ENCODE results near the gene HSPB6. TPM values are rescaled to one million over a fixed set of nuclear protein-coding genes. Genes with fewer than 3 reads are reported as not detected.
A peak's percentile ranks its signal among the peaks of the same experiment; 100 is the strongest.
"Not testable (repeated sequence)": the region's sequence is repeated elsewhere in the genome, so short reads cannot be mapped to it uniquely, and the experiment has no call there.

HSPB6 gene
- total RNA-seq, 1 donor from 2014 or later: 3.2 TPM

DNA sequence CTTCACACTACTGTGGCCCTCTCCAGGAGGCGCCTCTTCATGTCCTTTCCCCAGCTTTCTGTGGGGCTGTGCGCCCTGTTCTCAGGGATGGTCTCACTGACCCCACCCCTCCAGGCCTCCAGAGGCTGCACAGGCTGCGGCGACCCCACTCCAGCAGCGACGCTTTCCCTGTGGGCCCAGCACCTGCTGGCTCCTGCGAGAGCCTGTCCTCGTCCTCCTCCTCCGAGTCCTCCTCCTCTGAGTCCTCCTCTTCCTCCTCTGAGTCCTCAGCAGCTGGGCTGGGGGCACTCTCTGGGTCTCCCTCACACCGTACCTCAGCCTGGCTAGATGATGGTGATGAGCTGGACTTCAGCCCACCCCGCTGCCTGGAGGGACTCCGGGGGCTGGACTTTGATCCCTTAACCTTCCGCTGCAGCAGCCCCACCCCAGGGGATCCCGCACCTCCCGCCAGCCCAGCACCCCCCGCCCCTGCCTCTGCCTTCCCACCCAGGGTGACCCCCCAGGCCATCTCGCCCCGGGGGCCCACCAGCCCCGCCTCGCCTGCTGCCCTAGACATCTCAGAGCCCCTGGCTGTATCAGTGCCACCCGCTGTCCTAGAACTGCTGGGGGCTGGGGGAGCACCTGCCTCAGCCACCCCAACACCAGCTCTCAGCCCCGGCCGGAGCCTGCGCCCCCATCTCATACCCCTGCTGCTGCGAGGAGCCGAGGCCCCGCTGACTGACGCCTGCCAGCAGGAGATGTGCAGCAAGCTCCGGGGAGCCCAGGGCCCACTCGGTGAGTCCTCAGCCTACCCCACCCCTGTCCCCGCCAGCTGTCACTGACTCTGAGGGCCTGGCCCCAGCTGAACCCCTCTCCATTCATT is 29.7 kb upstream of the HSPB6 start:
- DNase-seq (ENCODE audit: extremely low read depth, low read depth, low spot score): no peak

DNA sequence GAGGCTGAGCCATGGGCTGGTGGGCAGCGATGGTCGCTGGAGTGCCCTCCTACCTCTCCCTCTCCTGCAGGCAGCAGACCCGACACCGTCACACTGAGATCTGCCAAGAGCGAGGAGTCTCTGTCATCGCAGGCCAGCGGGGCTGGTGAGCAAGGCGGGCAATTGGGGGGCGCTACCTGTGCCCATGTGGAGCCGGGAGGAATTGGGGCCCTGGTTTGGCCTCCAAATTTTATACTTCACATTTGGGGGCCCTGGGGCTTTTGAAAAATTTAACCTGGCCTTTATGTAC is 28.5 kb upstream of the HSPB6 start:
- no peak for DNase-seq (ENCODE audit: extremely low read depth, low read depth, low spot score)

DNA sequence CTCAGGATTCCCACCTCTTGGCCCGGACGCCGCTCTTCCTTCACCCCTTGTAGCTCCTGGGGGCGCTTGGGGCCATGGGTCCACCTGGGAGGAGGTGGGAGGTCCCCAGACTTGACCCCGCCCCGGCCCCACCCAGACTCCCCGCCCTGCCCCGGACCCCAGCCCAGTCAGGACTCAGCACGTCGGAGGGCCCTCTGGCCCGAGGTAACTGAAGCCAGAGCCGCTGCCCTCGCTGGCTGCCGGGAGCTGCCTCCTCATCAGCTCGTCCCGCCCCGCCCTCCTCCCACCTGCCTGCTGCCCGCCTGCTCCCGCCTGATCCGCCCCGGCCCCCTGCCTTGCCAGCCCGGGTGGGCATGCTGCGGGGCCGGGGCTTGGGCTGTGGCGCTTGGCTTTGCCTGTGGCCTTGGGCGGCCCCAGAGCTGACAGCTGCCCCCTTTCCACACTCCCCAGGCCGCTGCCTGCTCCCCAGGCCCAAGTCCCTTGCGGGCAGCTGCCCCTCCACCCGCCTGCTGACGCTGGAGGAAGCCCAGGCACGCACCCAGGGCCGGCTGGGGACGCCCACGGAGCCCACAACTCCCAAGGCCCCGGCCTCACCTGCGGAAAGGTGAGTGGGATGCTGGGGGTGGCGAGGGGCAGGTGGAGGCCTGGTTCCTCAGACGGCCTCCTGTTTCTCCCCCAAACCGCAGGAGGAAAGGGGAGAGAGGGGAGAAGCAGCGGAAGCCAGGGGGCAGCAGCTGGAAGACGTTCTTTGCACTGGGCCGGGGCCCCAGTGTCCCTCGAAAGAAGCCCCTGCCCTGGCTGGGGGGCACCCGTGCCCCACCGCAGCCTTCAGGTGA is 27.9 kb upstream of the HSPB6 start:
- DNase-seq (ENCODE audit: extremely low read depth, low read depth, low spot score): no peak

DNA sequence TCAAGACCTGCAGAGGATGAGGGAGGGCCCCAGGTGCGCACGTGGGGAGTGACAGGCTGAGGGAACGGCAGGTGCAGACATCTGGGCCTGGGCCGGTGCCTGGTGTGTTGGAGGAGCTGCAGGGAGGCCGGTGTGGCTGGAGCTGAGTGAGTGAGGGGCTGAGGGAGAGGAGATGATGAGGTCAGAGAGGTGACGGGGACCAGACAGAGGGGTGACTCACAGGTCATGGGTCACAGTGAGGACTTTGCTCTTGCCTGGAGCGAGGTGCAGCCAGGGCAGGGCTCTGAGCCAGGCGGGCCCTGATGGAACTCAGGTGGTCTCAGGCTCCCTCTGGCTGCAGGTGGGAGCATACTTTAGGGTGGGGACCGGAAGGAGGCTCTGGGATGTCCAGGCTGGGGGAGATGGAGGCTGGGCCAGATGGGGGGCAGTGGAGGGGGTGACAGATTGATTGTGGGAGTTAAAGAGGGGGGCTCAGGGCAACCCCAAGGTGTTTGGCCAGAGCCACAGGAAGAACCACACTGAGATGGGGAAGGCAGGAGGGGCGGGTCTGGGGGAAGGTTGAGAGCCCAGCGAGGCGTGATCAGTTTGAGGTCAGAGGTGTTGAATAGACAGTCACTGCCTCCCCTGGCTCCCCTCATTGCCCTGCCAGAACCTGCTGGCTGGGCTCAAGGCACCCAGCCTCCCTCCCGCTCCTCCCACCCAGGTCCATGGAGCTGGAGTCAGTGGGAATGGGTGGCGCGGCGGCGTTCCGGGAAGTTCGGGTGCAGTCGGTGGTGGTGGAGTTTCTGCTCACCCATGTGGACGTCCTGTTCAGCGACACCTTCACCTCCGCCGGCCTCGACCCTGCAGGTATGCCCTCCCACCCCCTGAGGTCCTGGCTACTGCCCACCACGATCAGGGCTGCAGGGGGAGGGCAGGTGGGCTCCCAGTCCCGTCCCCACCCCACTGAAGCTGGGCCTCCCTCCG is 26.9 kb upstream of the HSPB6 start:
- no peak for DNase-seq (ENCODE audit: extremely low read depth, low read depth, low spot score)

DNA sequence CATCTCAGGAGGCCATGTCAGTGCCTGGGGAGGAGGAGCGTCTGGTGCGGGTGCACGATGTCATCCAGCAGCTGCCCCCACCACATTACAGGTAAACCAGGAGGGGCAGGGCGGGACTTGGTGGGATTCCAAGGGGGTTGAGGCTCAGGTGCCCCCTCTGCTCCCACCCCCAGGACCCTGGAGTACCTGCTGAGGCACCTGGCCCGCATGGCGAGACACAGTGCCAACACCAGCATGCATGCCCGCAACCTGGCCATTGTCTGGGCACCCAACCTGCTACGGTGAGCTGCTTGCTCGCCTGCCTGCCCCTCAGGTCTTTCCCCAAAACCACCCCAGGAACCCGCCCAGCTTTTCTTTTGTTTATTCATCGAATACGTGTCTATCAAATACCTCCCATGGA is 25.8 kb upstream of the HSPB6 start:
- DNase-seq (ENCODE audit: extremely low read depth, low read depth, low spot score): no peak

DNA sequence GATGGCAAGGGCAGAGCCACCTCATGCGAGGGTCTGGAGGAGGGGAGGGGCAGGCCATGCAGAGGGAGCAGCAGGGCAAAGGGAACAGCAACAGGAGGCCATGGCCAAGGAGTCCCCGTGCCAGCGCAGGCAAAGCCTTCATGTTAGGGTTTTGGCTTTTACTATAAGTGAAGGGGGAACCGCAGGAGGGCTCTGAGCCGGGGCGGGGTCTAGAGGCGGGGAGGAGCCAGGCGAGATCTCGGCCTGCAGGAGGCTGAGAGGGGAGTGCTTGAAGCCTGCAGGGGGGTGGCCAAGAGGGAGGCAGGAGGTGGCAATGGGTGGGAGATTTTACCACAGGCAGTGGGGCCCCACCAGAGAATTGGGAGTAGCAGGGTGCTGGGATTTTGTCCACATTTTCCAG is 24.8 kb upstream of the HSPB6 start:
- DNase-seq (ENCODE audit: extremely low read depth, low read depth, low spot score): no peak

DNA sequence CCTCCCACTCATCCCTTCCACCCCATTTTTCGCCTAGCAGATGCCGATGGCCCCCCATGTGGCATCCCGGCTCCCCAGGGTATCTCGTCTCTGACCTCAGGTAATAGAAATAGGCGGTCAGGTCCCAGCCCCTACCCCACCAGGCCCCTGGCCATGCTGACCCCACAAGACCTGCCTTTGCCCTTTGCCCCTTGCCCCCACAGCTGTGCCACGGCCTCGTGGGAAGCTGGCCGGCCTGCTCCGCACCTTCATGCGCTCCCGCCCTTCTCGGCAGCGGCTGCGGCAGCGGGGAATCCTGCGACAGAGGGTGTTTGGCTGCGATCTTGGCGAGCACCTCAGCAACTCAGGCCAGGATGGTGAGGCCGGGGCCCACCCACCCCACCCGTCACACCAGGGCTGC is 23.9 kb upstream of the HSPB6 start:
- no peak for DNase-seq (ENCODE audit: extremely low read depth, low read depth, low spot score)

DNA sequence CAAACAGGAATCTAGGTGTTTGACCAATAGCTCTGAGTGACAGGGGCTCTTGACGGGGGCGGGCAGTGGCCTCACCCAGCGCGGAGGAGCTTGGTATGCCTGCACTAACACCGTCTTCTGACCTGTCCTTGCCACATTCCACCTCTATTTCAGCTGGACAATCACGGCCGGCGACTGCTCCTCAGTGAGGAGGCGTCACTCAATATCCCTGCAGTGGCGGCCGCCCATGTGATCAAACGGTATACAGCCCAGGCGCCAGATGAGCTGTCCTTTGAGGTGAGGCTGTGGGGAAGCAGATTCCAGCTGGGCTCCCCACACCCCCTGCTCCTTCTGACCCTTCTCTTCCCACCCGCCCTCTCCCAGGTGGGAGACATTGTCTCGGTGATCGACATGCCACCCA is 23.2 kb upstream of the HSPB6 start:
- DNase-seq (ENCODE audit: extremely low read depth, low read depth, low spot score): no peak

DNA sequence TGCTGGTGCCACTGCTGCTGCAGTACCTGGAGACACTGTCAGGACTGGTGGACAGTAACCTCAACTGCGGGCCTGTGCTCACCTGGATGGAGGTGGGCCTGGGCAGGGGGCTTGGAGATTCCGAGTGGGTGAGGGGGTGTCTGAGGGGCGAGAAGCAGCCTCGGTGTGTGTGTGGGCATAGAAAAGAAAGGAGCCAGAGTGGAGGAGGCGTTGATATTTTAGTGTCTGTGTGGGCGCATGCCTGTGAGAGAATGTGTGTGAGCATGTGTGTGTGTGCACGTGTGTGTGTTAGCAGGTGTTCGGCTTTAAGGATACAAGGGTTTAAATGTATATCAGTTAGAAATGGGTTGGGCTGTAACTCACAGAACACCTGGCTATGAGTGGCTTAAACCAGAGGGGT is 22.2 kb upstream of the HSPB6 start:
- DNase-seq (ENCODE audit: extremely low read depth, low read depth, low spot score): no peak

DNA sequence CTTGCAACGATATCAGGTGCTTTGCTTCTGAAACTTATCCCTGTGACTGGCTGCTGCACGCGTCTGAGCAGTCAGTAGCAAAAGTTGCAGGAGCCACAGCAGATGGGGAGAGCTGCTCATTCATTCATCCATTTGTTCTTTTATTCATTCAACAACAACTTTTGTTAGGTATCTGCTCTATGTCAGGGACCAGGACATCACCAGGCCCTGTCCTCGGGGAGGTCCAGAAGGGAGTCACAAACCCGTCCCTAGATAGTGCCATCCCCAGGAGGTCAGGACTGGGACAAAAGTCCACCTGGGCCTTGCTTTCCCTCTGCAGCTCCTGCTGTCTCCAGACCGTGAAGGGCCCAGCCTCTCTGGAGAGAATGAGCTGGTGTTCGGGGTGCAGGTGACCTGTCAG is 21.1 kb upstream of the HSPB6 start:
- DNase-seq (ENCODE audit: extremely low read depth, low read depth, low spot score): no peak

DNA sequence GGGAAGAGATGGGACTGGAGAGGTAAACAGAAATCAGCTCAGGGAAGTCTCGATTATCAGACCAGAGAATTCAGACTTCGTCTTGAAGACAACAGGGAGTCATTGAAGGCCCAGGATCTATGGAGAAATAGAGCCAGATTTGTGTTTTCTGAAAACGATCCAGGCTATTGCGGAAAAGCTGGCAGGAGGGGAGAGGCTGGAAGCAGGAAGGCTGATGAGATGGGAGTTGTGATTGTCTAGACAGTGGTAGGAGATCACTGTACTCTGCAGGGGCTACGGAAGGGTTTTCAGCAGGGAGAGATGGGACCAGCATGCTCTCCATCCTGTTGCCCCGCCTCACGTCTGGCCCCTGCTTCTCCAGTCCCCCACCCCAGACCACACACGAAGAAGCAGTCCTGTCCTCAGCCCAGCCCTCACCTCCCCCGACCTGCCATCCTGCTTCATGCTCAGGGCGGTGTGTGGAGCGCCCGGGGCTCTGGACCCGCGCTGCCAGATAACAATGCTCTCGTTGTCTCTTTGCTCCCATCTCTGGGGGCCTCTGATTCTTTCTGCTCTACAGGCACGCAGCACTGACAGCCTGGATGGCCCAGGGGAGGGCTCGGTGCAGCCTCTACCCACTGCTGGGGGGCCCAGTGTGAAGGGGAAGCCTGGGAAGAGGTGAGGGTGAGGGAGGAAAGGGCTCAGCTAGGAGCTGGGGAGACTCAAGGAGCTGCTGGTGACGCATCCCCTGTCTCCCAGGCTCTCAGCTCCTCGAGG is 20.4 kb upstream of the HSPB6 start:
- no peak for DNase-seq (ENCODE audit: extremely low read depth, low read depth, low spot score)

DNA sequence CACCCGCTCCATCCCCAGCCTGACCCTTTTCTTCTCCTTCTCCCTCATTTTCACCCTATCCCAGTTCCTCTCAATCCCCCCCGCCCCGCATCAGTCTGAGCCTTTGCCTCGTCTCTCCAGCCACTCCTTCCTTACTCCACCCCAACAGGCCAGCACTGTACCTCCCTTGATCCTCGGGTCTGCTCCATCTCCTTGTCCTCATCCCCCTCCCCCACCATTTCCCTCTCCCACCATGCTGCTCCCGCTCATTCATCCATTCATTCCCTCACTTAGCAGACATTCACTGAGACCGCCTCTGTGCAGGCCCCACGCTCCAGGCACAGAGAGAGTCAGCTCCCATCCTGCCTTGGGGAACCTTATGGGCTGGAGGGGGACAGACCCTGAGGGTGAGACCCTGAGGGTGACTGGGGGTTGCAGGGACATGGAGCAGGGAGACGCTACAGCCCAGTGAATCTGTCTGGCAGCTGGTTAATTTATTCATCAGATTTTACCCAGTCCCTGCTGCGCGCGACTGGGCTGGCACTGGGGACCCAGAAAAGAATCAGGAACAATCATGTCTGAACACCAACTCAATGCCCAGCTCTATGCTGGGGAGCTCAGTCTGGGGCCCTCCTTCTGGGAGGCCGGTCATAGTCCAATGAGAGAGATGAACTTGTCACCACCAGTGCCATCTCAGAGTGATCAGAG is 19.4 kb upstream of the HSPB6 start:
- no peak for DNase-seq (ENCODE audit: extremely low read depth, low read depth, low spot score)

DNA sequence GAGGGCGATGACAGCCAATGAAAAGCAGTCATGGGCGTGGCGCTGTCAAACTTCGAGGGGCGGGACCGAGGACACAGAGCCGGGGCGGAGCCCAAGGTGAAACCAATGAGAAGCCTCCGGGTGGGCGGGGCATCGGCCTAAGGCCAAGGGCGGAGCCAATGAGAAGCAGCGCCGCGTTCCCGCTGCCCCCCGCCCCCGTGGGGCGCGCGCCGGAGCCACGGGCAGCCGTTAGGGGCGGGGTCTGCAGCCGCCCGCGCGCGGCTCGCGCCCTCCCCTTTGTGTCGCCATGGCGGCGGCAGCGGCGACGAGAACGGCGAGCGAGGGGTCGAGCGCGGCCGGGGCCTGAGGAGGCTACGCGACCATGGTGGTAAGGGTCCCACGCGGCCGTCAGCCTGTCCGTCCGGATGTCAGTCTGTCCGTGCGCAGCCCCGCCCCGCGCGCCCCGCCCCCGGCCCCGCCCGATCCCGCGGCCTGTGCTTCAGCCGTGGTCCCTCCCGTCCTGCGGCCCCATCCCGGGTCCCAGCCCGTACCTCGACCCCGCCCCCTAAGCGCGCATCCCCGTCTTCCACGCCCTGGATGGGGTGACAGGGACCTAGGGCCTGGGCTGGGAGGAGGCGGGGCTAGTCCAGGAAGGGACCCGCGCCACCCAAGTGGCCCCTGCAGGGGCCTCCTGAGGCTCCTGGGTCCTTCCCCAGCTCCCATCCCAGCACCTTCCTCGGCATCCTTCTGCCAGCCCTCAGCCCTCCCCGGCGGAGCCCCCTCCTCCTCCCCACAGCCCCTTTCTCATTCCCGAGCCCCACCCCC is 18.7 kb upstream of the HSPB6 start, which contains the start of gene ARHGAP33:
Gene ARHGAP33 (plus strand): TSS at position 267 of the 804 bp plus-strand sequence. CDS start 95 bp downstream, at position 362.
- peak; percentile 80 for DNase-seq (ENCODE audit: extremely low read depth, low read depth, low spot score)

DNA sequence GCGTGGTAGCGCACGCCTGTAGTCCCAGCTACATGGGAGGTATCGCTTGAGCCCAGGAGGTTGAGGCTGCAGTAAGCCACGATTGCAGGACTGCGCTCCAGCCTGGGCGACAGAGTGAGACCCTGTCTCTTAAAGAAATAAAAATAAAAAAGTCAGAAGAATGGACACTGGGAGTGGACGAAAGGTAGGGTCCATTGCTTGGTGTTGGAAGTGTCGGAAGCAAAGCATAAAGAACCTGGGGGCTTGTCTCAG is 18.1 kb upstream of the HSPB6 start:
- DNase-seq (ENCODE audit: extremely low read depth, low read depth, low spot score): no peak

DNA sequence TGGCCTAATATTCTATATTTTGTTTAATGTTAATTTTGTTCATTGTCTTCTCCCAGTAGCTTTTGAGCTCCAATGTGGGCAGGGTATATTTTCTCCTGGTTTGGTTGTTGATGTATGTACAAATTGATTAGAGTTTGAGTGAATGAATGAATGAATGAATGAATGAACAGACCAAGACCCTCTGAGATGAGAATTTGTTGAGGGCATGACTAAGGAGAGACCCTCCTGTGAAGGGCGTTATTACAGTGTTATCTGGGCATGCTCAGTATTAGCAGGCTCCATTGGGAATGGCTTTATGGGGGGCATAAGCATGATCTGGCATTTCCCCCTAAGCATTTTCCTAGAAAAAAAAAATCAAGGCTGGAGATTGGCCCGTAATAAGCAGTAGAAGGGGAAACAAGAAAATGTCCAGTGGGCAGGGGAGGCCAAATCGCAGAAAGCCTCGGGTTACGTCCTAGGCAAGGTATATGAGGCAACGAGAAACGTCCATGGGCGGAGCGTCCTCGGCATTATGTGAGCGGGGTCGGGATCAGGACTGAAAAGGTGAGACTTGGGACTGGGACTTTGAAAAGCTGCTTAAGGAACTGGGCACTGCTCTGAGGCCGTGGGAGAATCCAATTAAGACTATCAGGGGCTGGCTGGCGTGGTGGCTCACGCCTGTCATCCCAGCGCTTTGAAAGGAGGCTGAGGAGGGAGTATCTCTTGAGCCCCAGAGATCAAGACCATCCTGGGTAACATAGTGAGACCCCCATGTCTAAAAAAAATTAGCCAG is 17.6 kb upstream of the HSPB6 start:
- no peak for DNase-seq (ENCODE audit: extremely low read depth, low read depth, low spot score)

DNA sequence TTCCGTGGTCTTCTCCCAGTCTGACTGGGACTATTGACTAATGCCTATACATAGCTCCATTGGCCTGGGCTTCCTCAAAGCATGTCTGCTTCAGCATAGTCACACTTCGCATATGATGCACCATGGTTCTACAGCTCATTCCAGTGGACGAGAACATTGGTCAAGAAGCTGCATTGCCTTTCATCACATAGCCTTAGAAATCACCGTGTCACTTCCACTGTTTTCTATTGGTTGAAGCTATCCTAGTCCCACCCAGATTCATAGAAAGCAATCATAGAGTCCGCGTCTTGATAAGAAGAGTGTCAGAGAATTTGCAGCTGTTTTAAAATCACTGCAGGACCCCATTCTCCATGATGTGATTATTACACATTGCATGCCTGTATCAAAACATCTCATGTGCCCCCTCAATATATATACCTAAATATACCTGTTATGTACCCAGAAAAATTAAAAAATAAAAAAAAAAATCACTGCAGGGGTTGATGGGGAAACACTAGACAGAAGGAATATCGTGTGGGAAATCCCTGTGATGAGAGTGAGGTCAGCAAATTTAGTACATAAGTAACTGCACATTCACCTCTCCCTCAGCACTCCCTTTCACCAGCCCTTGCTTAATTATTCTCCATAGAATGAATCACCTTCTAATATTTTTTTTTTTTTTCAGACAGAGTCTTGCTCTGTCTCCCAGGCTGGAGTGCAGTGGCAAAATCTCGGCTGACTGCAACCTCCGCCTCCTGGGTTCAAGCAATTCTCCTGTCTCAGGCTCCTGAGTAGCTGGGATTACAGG is 16.4 kb upstream of the HSPB6 start:
- DNase-seq (ENCODE audit: extremely low read depth, low read depth, low spot score): no peak

DNA sequence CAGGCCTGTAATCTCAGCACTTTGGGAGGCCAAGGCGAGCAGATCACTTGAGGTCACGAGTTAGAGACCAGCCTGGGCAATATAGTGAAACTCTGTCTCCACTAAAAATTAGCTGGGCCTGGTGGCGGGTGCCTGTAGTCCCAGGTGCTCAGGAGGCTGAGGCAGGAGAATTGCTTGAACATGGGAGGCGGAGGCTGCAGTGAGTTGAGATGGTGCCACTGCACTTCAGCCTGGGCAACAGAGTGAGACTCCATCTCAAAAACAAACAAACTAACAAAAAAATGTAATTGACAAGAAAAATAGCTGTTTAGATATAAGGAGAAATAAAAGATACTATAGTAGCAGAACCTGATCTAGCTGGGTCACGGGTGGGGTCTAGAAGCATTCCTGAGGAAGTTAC is 15.5 kb upstream of the HSPB6 start:
- not testable (repeated sequence) for DNase-seq (ENCODE audit: extremely low read depth, low read depth, low spot score)

DNA sequence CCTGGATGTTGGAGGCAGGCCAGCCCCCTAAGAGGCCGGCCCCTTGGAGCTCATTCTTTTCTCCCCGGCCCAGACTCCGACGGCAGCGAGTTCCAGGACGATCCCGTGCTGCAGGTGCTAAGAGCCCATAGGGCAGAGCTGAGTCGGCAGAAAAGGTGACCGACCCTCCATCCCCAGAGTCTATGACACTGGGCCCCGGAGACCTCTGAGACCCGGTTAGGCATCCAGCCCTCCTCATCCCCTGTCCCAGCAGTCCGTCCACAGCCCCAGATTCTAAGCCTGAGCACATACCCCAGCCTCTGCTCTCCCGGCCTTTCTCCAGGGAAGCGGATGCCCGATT is 11.2 kb upstream of the HSPB6 start:
- DNase-seq (ENCODE audit: extremely low read depth, low read depth, low spot score): no peak

Measured in glomerular endothelial cell (primary cell).